ENCODE measurements around the gene PPM1N. TPM values are rescaled to one million over a fixed set of nuclear protein-coding genes. Genes with fewer than 3 reads are reported as not detected.

The PPM1N gene
- total and polyA plus RNA-seq, 2 experiments from 2014 or later: 0.40 to 0.59 TPM

- Histone ChIP-seq H4K20me1 (ENCODE audit: insufficient read depth, poor library complexity, severe bottlenecking) (no peaks in the 10 kb centered on the region), H3K27me3 (peaks cover 27% of the 10 kb centered on the region), H3K79me2 (no peaks in the 10 kb centered on the region), H2AFZ (no peak overlapping the region), H3K4me3 (no peak overlapping the region), H3K9me3 (ENCODE audit: low read depth) (no peaks in the 10 kb centered on the region), H3K4me2 (peak overlapping the region; percentile 100), H3K36me3 (replicated peaks; ENCODE audit: insufficient read depth, low read depth) (no peaks in the 10 kb centered on the region), H3K9me2 (replicated peaks; ENCODE audit: insufficient read depth) (no peaks in the 10 kb centered on the region), H3K4me1 (ENCODE audit: insufficient read depth) (peaks cover 7% of the 10 kb centered on the region), H3K27ac (no peak overlapping the region)
- TF ChIP-seq CTCF (IDR thresholded peaks at IDR 0.05; ENCODE audit: poor library complexity): no peak
- no peak for TF ChIP-seq EZH2phosphoT487 (IDR thresholded peaks at IDR 0.05; ENCODE audit: low read depth, severe bottlenecking, unreplicated experiment)
- TF ChIP-seq EZH2 (IDR thresholded peaks at IDR 0.05; ENCODE audit: borderline replicate concordance): peak; percentile 26
- no peak for DNase-seq (ENCODE audit: low spot score)
- 27% methylated on average over 16 of the region's 16 CpGs for WGBS (ENCODE audit: low lambda C conversion rate, missing lambda C conversion rate)
Observed at GRCh38 chr19:45497791-45498190, 452 bp upstream of the PPM1N start.

GRCh38 chr19:45499196-45500180 is 1.2 kb downstream of the PPM1N start:
- Histone ChIP-seq H3K27ac (no peak overlapping the region), H4K20me1 (ENCODE audit: insufficient read depth, poor library complexity, severe bottlenecking) (no peaks in the 10 kb centered on the region), H3K36me3 (replicated peaks; ENCODE audit: insufficient read depth, low read depth) (no peaks in the 10 kb centered on the region), H2AFZ (no peak overlapping the region), H3K4me2 (peak overlapping the region; percentile 74), H3K79me2 (no peaks in the 10 kb centered on the region), H3K4me1 (ENCODE audit: insufficient read depth) (peaks cover 7% of the 10 kb centered on the region), H3K27me3 (peaks cover 27% of the 10 kb centered on the region), H3K4me3 (no peak overlapping the region), H3K9me3 (ENCODE audit: low read depth) (no peaks in the 10 kb centered on the region), H3K9me2 (replicated peaks; ENCODE audit: insufficient read depth) (no peaks in the 10 kb centered on the region)
- TF ChIP-seq EZH2 (IDR thresholded peaks at IDR 0.05; ENCODE audit: borderline replicate concordance) (peak; percentile 21), CTCF (IDR thresholded peaks at IDR 0.05; ENCODE audit: poor library complexity) (no peak), EZH2phosphoT487 (IDR thresholded peaks at IDR 0.05; ENCODE audit: low read depth, severe bottlenecking, unreplicated experiment) (peak; percentile 13)
- WGBS (ENCODE audit: low lambda C conversion rate, missing lambda C conversion rate): 13% methylated on average over 37 of the region's 37 CpGs
- DNase-seq (ENCODE audit: low spot score): peak; percentile 64

GRCh38 chr19:45500918-45501729 is 2.9 kb downstream of the PPM1N start:
- WGBS (ENCODE audit: low lambda C conversion rate, missing lambda C conversion rate): 67% methylated on average over 8 of the region's 8 CpGs
- Histone ChIP-seq H3K9me3 (ENCODE audit: low read depth) (no peaks in the 10 kb centered on the region), H3K27ac (no peak overlapping the region)

More at GRCh38 chr19:45500918-45501729, 2.9 kb downstream of the PPM1N start:
- Histone ChIP-seq H3K4me2 (no peak overlapping the region), H4K20me1 (ENCODE audit: insufficient read depth, poor library complexity, severe bottlenecking) (no peaks in the 10 kb centered on the region), H3K79me2 (no peaks in the 10 kb centered on the region), H3K4me3 (no peak overlapping the region), H2AFZ (no peak overlapping the region), H3K4me1 (ENCODE audit: insufficient read depth) (peaks cover 16% of the 10 kb centered on the region), H3K36me3 (replicated peaks; ENCODE audit: insufficient read depth, low read depth) (no peaks in the 10 kb centered on the region), H3K9me2 (replicated peaks; ENCODE audit: insufficient read depth) (no peaks in the 10 kb centered on the region), H3K27me3 (peaks cover 27% of the 10 kb centered on the region)
- TF ChIP-seq EZH2 (IDR thresholded peaks at IDR 0.05; ENCODE audit: borderline replicate concordance) (no peak), CTCF (IDR thresholded peaks at IDR 0.05; ENCODE audit: poor library complexity) (no peak), EZH2phosphoT487 (IDR thresholded peaks at IDR 0.05; ENCODE audit: low read depth, severe bottlenecking, unreplicated experiment) (no peak)
- no peak for DNase-seq (ENCODE audit: low spot score)

All from hepatocyte (in vitro differentiated cells).